Esophagus mucosa (tissue), 1 donor: Measurements from ENCODE around the gene STK24. TPM values are rescaled to one million over a fixed set of nuclear protein-coding genes. Genes with fewer than 3 reads are reported as not detected.
A peak's percentile ranks its signal among the peaks of the same experiment; 100 is the strongest.

Experiments used
- ATAC-seq: fragments of 200-7000 bp; cut with Tn5 transposase; one replicate; pipeline ENCODE4 v1.9.1; 2020
- total RNA-seq: library from RNA; stranded (reverse); gene quantifications from one replicate; pipeline ENCODE4 v1.2.4, GENCODE V29; 2023
- donor health status: DM: yes; HTN: yes; CAD: no.

STK24 gene
- total RNA-seq, 1 donor from 2014 or later, result 139 TPM

- ATAC-seq, result no peak
These were observed 88.2 kb downstream of the STK24 start for GRCh38 chr13:98488736-98489135.

DNA sequence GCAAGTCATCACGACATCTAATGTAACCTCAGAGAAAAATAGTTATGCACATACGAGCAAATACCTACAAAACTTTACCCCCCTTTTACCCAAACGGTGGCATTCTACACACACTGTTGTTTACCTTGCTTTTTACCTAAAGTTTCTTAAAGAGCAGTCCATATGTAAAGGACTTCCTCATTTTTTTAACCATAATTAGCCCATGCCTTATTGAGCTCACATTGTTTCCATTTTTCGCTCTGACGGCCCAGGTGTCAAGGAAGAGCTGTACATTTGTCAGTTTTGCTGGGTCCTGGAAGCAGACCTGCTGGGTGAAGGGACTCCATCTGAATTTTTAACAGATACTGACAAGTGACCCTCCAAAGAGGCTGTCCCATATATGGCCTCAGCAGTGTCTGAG is 89.4 kb downstream of the STK24 start:
- ATAC-seq, result no peak

GRCh38 chr13:98487016-98487415 is 89.9 kb downstream of the STK24 start:
- no peak for ATAC-seq

GRCh38 chr13:98486412-98486811 is 90.5 kb downstream of the STK24 start:
- ATAC-seq, result no peak

GRCh38 chr13:98485561-98485960 is 91.3 kb downstream of the STK24 start:
- ATAC-seq, result no peak

GRCh38 chr13:98484289-98485219 is 92.4 kb downstream of the STK24 start:
- ATAC-seq, result peak; percentile 93

DNA sequence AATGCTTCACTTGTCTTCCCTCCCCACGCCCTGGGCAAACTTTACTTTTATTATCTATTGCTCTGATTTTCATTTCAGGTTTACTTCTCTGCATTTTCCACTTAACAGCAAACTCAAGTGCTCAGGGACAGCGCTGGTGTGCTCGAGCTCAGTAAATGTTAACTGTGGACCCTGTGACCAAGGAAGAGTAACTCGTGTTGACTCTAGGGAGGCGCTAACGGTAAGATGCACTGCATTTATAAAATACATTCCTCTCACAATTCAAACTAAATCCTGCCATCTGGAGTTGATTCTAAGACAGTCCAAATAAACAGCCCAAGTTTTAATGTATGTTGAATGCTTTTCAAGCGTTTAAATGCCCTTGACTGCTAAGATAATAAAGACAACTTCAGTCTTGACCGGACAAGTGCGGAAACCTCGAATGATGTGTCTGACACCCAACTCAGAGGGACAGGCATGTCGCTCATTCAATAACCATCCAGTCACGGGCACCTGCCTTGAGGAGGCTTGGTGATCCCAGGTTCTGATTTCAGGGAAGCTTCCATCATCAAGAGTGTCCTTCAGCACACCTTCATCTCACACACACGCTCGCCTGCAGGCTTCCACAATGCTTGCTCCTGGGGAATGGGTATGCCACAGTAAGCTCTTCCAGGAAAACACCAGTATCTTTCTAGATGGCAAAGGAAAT is 93.2 kb downstream of the STK24 start:
- no peak for ATAC-seq

- peak; percentile 63 for ATAC-seq
These were observed 94.1 kb downstream of the STK24 start for GRCh38 chr13:98482476-98483444.

- ATAC-seq, result no peak
These were observed 95.7 kb downstream of the STK24 start for GRCh38 chr13:98480915-98481877.

- ATAC-seq, result no peak
These were observed 97.4 kb downstream of the STK24 start for GRCh38 chr13:98479496-98480003.

DNA sequence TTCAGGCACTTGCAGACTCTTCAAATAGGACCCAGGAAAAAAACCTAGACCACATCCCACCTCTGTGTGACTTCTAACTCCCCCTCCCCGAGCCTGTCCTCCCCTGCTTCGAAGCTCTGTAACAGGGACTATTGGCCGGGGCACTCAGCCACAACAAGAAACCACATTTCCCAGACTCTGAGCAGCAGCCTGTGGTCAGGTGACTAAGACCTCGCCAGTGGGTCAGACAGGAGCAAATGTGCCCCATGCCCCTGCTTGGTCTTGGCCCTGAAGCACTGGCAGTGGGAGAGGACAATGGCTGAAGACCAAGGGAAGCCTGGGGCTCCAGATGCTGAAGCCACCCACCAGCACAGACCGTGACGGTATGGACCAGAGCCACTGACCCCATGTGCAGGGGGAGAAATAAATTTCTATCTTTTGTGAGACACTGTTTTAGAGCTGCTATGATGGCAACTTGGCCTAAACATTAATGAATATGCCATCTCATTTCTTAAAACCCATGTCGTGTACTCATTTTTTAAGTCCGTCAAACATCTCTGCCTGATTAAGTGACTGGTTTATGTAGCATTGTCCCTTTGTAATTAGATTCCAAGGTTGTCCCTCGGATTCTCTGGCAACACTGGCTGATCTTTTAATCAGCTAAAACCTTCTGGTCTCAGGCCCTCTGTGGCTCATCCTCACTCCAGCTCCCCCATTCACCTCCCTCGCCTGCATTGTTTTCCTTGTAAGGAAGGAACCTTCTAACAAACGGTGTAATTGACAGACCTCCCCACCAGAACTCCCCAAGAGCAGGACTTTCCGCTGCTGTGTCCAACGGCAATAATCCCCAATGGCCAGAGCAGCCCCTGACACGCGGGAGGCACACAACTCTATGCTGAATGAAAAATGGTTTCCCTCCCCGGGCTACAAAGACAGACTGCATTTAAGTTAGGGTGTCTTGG is 98.4 kb downstream of the STK24 start:
- no peak for ATAC-seq

- peak; percentile 88 for ATAC-seq
These were observed 100.4 kb downstream of the STK24 start for GRCh38 chr13:98476538-98476966.

- no peak for ATAC-seq
These were observed 100.8 kb downstream of the STK24 start for GRCh38 chr13:98476106-98476505.

DNA sequence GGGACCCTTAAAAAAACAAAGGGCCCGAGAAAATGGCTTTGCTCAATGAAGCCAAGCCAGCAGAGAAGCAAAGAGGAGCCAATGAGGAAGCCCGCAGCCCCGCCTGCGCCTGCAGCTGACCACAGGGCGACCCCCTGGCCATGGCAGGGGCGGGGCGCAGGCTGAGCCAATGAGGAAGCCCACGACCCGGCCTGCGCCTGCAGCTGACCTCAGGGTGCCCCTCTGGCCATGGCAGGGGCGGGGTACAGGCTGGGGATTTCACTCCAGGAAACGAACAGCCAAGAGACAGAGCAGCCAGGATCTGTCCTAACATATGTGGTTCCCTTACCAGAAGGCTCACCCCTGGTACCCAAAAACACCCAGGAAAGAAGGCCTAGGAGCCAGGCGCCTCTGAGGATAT is 101.4 kb downstream of the STK24 start:
- peak; percentile 8 for ATAC-seq

- no peak for ATAC-seq
These were observed 102.1 kb downstream of the STK24 start for GRCh38 chr13:98474761-98475160.

DNA sequence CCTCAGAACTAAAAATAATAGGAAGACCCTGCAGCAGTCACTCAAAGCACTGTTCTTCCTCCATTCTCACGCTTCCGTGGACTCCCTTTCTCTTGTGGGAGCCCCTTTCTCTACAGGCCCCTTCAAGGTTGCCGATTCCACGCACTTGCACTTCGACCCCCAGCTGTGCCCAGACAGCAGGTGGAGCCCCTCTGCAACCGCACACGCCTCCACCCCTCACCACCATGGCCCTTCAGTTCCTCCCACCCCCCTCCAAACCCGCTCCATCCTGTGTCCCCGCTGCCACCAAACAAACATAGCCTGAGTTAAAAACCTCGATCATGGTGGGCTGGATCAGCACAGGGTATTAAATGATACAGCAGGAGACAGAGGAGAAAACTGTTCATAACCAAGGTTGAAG is 102.6 kb downstream of the STK24 start:
- ATAC-seq, result no peak

GRCh38 chr13:98473788-98474144 is 103.1 kb downstream of the STK24 start:
- ATAC-seq, result no peak

DNA sequence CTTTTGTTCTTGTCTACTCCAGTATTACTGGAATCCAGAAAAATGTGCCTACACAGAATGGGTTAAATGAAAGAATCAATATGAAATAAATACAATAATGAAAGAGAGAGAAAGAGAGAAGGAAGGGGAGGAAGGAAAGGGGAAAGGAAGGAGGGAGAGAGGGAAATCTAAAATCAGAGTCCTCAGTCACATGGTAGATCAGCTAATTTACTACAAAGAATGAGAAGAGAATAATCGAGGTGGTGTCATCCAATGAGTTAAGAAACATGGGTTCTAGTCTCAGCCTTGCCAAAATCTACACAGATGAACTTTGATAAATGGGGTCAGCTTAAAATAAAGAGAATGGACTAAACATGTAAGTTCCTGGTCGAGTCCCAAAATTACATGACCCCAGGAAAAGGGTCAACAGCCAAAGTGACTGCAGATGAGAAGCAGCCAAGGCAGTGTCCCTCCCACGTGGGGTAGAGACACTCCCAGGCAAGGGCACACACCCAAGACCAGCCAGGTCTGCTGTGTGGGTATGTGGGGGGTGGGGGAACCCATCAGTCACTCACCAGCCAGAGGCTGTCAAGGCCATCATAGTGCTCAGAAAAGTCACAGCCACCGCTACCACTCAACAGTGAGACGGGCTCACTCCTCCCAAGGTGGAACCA is 103.6 kb downstream of the STK24 start:
- peak; percentile 47 for ATAC-seq

GRCh38 chr13:98471934-98472333 is 105.0 kb downstream of the STK24 start:
- no peak for ATAC-seq

GRCh38 chr13:98470920-98471319 is 106.0 kb downstream of the STK24 start:
- ATAC-seq, result no peak
